ENCODE results near the gene ATP8B1.
A peak's percentile ranks its signal among the peaks of the same experiment; 100 is the strongest.

ATP8B1 gene

DNA sequence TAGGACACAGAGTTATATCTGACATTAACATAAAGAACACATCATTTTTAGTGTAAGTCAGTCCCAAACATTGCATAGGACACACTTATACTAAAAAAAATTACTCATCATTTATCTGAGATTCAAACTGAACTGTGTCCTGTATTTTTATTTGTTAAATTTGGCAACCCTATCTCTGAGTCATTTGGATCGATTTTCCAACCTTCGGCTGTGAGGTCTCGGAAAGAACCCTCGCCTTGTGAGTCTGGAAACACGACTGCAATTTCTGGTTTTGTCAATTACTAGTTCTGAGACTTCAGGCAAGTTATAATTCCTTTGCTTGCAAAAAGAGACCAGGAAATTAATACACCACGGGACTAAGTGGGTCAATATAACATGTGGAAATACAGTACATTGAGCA, 14.0 kb downstream of the ATP8B1 start:
- H3K4me3 ChIP-seq (ENCODE audit: control insufficient read depth, low read depth, low read length) = peak overlapping the region; percentile 23
- DNase-seq (ENCODE audit: low read depth) = peak; percentile 85
- TF ChIP-seq, protein P1, sequence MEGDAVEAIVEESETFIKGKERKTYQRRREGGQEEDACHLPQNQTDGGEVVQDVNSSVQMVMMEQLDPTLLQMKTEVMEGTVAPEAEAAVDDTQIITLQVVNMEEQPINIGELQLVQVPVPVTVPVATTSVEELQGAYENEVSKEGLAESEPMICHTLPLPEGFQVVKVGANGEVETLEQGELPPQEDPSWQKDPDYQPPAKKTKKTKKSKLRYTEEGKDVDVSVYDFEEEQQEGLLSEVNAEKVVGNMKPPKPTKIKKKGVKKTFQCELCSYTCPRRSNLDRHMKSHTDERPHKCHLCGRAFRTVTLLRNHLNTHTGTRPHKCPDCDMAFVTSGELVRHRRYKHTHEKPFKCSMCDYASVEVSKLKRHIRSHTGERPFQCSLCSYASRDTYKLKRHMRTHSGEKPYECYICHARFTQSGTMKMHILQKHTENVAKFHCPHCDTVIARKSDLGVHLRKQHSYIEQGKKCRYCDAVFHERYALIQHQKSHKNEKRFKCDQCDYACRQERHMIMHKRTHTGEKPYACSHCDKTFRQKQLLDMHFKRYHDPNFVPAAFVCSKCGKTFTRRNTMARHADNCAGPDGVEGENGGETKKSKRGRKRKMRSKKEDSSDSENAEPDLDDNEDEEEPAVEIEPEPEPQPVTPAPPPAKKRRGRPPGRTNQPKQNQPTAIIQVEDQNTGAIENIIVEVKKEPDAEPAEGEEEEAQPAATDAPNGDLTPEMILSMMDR (conservative IDR thresholded peaks at IDR 0.05; ENCODE audit: control insufficient read depth, insufficient read depth, low read depth, low read length) = no peak

DNA sequence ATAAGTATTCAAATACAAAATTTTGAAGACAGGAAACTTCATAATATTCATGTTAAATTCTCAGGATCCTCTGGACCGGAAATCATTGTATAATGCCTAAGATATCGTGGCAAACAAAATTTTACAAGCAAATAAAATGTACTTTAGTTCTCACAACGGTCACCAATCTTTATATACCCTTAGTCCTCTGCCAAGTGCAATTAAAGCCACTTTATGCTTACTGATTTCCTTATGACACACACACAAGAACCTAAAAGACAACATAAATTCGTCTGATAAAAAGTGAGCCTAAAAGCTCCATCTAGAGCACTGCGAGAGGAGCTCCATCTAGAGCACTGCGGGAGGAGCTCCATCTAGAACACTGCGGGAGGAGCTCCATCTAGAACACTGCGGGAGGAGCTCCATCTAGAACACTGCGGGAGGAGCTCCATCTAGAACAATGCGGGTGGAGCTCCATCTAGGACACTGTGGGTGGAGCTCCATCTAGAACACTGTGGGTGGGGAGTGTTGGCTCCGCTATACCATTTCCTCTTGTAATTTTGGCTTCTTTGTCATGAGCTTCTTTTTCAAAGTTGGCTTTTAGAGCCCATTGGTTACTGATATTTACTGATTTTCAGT, 15.9 kb downstream of the ATP8B1 start:
- DNase-seq (ENCODE audit: low read depth) = no peak
- TF ChIP-seq, protein P1 (conservative IDR thresholded peaks at IDR 0.05; ENCODE audit: control insufficient read depth, insufficient read depth, low read depth, low read length) = no peak

DNA sequence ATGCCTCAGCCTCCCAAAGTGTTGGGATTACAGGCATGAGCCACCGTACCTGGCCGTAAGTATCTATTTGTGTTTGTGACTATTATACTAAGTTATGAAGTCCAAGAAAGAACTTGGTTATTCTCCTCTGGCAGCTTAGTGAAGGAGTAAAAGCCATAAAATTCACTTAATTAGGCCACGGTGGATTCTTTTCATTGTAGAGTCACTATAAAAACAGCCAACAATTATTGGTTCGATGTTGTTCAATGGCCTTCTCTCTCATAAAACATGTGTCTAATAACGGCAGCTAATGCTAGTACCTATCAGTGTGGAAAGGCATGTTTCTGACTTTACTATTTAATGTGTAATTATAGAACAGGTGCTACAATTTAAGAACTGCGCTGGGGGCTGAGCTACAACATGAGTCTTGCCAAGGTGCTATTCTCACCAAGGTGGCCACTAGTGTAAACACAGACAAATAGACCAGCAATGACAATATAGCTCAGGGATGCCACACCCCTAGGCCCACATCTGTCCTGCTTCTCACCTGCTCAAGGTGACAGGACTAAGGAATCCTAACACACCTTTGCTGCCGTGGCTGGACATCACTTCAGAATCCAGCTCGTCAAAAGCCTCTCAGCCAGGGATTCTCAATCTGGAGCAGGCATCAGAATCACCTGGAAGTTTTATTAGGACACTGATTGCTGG, 17.2 kb downstream of the ATP8B1 start:
- no peak for DNase-seq (ENCODE audit: low read depth)
- H3K4me3 ChIP-seq (ENCODE audit: control insufficient read depth, low read depth, low read length) = no peak overlapping the region
- TF ChIP-seq, protein P1 (conservative IDR thresholded peaks at IDR 0.05; ENCODE audit: control insufficient read depth, insufficient read depth, low read depth, low read length) = no peak

More for the DNA sequence above, 15.9 kb downstream of the ATP8B1 start:
- no peak overlapping the region for H3K4me3 ChIP-seq (ENCODE audit: control insufficient read depth, low read depth, low read length)

DNA sequence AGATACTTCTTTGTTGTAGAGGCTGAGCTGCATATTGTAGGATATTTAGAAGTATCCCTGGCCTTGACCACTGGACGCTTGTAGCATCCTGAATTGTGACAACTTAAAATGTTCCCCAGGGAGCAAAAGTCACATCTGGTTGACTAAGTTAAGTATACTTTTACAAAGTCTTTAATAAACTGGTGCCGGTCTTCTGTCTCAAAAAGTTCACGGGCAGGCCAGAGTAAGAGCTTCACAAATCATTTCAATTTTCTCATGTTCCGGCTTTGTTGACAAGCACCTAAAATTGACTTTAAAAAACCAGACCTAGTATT, 18.4 kb downstream of the ATP8B1 start:
- DNase-seq (ENCODE audit: low read depth) = no peak
- TF ChIP-seq, protein P1 (conservative IDR thresholded peaks at IDR 0.05; ENCODE audit: control insufficient read depth, insufficient read depth, low read depth, low read length) = no peak
- H3K4me3 ChIP-seq (ENCODE audit: control insufficient read depth, low read depth, low read length) = no peak overlapping the region

DNA sequence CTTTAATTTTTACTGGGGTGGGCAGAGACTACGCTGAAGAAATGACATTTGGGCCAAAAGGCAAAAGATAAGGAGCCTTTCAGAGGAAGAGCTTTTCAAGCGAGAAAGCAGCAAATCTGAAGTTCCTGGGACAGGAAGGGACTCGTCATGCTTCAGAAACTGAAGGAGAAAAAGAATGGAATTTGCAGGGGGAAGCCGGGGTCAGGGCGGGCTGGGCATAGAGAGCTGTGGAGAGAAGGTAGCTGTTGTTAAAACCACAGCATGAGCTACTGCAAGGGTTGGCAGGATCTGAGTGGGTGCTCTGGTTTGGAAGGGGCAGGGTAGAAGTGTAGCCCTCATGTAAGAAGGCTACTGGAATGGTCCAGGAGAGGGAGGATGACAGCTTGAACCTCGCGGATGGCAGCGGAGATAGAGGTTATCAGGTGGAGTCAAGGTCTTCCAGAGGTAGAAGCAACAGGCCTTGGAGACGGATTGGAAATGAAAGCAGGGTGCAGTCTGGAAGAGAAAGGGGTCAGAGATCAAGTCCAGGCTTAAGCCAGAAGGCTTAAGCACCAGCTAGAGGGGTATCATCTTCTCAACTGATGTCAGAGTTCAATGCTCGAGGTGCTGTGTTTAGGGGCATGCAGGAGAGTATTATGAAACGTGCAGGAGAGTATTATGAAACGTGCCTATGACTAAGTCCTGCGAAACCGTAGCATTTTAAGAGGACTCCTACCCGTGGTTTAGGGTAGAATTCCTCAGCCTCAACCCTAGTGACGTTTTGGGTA, 18.9 kb downstream of the ATP8B1 start:
- H3K4me3 ChIP-seq (ENCODE audit: control insufficient read depth, low read depth, low read length) = no peak overlapping the region
- peak; percentile 82 for DNase-seq (ENCODE audit: low read depth)
- TF ChIP-seq, protein P1 (conservative IDR thresholded peaks at IDR 0.05; ENCODE audit: control insufficient read depth, insufficient read depth, low read depth, low read length) = no peak

DNA sequence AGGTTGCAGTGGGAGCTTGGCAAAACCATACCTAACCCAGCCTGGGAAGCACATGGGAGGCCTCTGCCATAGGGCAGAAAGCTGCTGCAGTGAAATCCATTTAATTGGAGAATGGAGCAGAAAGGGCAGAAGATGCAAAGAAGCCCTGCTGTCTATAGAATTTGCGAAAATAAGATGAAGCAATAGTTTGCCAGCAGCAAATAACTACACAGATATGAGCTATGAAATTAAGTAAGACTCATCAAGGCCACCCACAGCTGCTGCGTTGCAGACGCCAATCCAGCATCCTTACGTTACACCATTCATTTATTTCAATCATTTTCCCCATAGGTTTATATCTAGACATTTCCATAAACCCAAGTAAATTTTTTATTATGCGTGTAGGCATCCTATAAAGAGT, 21.1 kb downstream of the ATP8B1 start:
- TF ChIP-seq, protein P1 (conservative IDR thresholded peaks at IDR 0.05; ENCODE audit: control insufficient read depth, insufficient read depth, low read depth, low read length) = no peak
- no peak for DNase-seq (ENCODE audit: low read depth)
- no peak overlapping the region for H3K4me3 ChIP-seq (ENCODE audit: control insufficient read depth, low read depth, low read length)

All from fibroblast of mammary gland (primary cell).